Esophagus squamous epithelium (tissue), 4 donors: Measurements from ENCODE around the gene PDIA2.

ENCODE experiments used
- POLR2A ChIP-seq, 4 donors: fragments of 450-650 bp; IDR thresholded peaks; one replicate each; pipeline ENCODE4 v1.6.1; 2017; ENCODE audit warnings: antibody characterized with exemption in 4 of 4, mild to moderate bottlenecking in 4 of 4, moderate library complexity in 3 of 4
- TF ChIP-seq, protein P1 (sequence below), 6 experiments: fragments of 450-650 bp in 4 of 6; fragments of 200-600 bp in 2 of 6; sonication (generic) in 2 of 6; IDR thresholded peaks; one replicate each; pipeline ENCODE4 v1.5.1; 2016 to 2019; ENCODE audit warnings: antibody characterized with exemption in 6 of 6, mild to moderate bottlenecking in 4 of 6, moderate library complexity in 4 of 6

GRCh38 chr16:333406-334094 is 50.6 kb downstream of the PDIA2 start:
- TF ChIP-seq, protein P1, sequence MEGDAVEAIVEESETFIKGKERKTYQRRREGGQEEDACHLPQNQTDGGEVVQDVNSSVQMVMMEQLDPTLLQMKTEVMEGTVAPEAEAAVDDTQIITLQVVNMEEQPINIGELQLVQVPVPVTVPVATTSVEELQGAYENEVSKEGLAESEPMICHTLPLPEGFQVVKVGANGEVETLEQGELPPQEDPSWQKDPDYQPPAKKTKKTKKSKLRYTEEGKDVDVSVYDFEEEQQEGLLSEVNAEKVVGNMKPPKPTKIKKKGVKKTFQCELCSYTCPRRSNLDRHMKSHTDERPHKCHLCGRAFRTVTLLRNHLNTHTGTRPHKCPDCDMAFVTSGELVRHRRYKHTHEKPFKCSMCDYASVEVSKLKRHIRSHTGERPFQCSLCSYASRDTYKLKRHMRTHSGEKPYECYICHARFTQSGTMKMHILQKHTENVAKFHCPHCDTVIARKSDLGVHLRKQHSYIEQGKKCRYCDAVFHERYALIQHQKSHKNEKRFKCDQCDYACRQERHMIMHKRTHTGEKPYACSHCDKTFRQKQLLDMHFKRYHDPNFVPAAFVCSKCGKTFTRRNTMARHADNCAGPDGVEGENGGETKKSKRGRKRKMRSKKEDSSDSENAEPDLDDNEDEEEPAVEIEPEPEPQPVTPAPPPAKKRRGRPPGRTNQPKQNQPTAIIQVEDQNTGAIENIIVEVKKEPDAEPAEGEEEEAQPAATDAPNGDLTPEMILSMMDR (IDR thresholded peaks at IDR 0.05): no peak
- TF ChIP-seq POLR2A (IDR thresholded peaks at IDR 0.05): no peak
